Islet precursor cell (in vitro differentiated cells): Measurements from ENCODE around the gene RBKS.

Source experiments
- DNase-seq: peaks from one replicate; pipeline ENCODE4 v3.0.0-alpha.2; 2018

RBKS gene

DNA sequence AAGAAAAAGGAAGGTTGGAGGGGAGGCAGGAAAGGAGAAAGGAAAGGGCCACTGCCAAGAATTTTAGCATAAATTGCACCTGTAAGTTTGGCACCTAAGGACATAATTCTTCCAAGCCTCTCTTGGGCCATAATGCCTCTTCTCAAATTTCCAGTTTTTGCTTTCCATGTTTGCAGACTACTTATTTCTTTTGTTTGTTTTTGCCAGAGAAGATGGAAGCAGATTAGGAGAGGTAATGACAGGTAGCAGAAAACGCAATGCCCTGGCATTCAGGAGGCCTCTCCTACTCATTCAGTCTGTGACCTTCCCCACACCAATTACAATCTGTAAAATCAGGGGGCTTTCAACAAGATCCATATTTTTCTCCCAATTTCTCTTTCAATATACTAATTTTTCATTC lies 61.9 kb downstream of the RBKS start:
- no peak for DNase-seq

DNA sequence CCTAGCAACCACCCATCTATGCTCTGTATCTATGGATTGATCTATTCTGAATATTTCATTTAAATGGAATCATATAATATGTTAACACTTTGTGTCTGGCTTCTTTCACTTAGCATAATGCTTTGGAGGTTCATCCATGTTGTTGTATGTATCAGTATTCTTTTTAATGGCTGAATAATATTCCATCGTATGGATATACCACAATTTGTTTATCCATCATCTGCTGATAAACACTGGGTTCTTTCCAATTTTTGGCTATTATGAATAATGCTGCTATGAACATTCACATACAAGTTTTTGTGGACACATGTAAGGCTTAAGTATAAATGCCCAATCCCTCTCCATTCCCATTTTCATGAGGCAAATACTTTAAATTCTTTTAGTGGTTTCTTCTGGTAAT lies 65.8 kb downstream of the RBKS start:
- no peak for DNase-seq

DNA sequence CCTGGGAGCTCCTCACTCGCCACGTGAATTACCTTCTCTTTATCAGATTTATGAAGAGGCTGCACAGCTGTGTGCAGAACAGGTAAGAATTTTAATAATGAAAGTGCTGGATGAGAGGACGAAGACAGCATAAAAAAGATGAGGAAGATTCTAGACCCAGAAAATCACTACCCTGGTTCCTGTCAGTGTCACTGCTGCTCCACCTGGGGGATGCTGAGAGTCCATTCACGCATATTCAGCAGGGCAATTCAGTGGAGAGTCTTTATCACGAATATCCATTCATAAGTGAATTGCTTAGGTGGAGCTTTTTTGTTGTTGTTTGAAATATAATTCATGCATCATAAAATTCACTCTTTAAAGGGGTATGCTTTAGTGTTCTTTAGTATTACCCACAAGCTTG lies 66.6 kb downstream of the RBKS start:
- peak; percentile 33 for DNase-seq

DNA sequence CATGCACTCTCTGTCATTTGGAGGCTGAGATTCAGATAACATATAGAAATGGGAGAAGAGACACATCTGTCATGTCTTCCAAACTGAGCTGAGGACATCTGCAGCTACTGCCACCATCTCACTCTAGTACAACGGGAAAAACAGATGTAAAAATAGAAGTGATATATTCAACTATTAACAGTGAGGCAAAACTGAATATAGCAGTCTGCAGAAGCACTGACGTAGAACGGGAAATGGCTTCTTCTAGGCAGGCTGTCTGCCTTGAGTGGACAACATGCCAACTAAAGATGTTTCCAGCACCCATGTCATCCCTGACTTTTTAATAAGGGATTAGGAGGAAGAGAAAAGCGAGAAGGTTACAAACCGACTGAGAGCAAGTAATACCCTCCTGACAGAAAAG lies 67.1 kb downstream of the RBKS start:
- DNase-seq, result peak; percentile 22

DNA sequence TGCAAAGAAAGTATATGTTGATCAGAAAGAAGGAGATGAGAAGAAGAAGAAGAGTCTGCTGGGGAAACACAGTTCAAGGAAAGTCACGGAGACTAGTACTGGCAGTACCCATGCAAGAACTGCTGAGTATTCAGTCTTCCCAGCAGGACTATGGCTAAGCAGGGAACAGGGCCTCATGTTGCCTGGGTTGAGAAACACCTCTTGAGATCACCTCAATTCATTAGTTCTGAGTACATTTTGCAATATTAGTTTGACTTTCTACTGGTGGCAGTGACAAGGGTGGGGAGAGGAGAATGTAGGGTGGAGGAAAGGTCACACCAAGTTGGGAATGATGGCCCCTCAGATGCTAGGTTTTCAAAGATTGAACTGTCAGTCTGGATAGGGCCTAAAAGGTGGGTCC lies 68.1 kb downstream of the RBKS start:
- peak; percentile 37 for DNase-seq

DNA sequence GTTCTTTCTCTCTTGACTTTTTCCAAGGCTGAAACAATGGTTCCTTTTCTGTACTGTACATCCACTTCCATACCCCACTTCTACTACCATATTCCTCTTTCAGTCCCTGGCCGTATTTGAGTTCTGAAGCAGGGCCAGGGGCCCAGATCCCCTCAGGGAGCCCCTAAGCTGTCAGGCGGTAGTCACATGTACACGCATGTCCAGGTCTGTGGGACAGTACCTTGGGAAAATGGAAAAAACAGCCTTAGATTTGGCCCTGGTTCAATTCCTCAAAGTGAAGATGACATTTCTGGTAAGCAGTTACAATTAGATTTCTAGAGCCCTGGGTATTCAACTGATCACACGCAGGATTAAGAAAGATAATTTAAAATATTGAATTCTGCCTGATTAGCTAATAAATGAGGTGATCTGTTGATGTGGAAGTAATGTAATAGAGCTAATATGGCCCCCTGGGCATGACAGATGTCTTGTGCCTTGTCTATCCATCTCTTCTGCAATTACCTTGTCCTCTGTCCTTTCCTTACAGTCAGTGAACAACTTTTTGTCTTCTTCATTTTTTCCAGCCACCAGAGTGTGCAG lies 74.2 kb downstream of the RBKS start:
- no peak for DNase-seq

DNA sequence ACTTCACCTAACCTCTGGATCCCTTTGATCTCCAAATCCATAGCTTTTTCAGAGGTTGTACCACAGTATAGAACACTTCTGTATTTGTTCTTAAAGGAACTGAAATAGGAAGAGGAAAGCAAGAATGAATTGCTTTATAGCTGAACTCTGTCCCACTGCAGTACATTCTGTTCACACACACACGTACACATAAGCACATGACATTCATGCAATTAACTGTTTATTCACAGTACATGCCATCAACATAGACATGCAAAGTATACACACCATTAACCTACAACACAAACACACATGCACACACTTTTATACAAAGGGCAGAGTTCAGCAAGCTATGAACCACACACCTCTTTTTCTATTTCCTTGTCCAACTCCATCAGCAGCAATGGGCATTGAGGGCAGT lies 75.4 kb downstream of the RBKS start:
- DNase-seq, result no peak

DNA sequence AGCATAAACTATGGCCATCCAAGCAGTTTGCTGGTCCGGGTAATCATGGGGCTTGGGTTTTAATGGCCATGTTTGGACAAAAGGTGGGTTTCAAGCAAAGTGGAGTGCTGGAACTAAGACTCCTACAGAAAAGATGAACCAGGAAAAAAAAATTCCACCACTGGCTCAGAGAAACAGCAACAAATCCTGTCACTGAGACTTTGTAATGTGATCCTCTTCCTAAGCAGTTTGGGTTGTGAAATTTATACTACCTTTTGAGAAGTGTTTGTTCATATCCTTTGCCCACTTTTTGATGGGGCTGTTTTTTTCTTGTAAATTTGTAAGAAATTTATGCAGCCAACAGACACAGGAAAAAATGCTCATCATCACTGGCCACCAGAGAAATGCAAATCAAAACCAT lies 78.4 kb downstream of the RBKS start:
- DNase-seq, result no peak

DNA sequence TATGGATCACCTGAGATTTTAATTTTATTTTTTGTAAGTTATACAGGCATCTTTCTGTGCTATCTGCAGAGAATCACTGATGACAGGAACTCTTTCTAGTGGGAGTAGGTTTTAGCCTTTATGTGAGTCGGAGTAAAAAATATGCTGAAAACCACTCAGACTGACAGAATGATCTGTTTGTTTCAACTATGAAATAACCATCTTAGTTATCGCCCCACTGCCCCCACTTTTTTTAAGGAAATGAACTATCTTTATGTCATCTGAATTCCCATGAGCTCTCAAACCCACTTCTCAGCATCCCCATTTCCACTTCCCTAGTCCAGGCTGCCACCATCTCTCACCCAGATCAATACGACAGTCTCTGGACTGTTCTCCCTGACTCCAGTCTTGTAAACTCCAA lies 79.7 kb downstream of the RBKS start:
- no peak for DNase-seq

DNA sequence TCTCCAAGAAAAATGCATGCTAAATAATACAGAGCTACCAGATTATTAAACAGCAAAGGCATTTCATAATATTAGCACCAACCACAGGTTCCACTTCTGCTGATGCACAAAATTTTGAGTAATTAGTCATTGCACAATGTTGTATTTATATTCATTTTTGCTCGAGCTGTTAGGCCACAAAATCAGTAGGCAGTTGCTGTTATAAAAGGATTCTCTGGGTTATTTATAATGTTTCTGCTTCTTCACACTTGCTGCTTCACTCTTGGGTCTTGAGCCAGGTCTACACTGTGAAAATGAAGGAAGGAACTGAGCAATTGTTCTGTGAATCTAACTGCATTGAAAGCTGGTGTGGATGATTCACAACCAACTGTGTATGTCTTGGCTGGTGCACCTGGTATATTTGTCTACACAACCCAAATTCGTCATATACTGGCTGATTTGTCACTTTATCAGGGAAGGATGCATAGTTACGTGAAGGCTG lies 80.4 kb downstream of the RBKS start:
- no peak for DNase-seq

DNA sequence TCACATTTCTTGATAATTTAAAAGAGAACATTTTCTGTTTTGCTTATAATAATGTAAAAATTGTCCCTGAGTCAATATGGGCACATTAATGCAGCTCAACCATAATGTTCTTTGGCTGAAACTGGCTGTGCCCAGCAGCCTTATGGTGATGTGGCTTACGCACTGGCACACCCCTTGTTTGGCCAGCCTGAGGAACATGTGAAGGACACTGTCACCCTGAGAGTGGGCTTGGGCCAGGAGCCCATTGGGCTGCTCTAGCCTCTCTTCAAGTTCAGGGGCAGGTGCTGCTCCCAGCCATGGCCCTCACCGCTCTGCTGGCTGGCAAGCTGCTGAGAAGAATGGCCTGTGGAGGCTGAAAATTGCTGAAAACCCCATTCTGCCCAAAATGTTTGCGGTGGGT lies 81.2 kb downstream of the RBKS start:
- DNase-seq, result no peak

DNA sequence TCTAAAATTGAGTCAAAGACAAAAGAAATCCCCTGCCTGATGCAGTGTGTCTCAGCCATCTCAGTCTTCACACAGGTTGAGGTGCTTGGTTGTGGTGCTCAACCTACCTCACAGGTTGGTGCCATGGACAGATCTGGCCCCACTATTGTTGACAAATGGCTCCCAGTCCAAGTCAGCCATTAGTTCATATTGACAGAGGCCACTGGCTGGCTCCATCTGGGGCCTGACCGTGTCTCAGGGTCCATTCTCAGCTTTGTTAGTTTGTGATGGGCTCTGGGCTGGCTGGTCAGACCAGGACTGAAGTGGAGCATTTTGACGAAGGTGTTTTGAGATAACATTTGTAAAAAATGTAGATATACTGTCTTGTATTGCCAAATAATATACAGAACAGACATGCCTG lies 81.8 kb downstream of the RBKS start:
- DNase-seq, result no peak

DNA sequence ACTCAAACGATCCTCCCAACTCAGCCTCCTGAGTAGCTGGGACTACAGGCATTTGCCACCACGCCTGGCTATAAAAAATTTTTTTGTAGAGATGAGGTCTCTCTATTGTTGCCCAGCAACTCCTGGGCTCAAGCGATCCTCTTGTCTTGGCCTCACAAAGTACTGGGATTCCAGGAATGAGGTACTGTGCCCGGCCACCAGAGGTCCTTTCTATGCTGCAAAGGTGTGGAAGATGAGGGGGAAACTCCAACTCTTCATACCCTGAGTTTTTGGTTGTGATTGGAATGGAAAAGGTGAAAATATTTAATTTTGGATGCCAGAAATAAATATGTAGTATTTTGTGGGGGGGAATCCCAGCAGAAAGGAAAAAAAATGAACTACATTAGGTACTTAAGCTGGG lies 82.7 kb downstream of the RBKS start:
- DNase-seq, result peak; percentile 71

DNA sequence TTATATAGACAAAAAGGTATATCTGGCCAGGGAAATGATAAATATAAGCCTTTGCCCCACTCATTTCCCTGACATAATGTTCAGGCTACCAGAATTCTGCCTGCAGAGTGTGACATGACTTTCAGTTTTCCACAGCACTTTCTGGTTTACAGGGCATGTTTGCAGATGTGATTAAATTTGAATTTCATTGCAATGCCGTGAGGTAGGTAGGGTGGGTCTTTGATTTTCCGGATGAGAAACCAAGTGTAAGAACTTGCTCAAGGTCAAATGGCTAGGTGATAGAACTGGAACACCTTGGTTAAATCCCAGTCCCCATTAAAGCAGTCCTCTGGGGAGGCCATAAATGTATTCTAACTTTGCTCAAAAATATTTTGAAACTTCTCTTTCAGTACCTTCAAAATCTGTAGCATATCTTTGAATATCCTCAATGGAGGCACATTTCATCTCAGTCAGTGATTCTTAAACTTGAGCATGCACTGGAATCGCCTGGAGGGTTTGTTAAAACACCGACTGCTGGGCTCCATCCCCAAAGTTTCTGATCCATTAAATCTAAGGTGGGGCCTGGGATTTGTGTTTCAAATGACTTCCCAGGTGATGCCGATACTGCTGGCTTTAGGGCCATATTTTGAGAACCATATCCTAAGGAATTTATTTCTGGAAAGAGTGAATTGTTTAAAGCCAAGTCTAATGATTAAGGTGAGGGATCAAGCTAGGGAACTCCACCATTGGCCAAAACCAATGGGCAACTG lies 83.7 kb downstream of the RBKS start:
- DNase-seq, result no peak

DNA sequence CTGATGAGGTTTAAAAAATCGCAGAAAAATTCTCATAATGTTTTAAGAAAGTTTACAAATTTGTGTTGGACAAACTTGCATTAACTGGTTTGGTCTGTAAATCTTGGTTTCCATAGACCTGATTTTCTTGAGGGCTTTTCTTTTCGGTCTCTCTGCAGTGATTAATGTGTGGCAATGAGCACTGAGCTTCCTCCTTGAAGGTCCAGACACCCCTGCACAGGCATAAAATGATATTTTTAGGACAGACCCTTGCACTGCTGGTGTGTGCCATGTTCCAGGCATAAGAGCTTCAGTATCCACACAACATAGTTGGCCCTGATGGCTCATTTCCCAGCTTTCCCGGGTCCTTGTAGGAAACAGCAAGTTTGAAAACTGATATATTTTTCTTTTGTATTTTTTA lies 85.0 kb downstream of the RBKS start:
- no peak for DNase-seq

DNA sequence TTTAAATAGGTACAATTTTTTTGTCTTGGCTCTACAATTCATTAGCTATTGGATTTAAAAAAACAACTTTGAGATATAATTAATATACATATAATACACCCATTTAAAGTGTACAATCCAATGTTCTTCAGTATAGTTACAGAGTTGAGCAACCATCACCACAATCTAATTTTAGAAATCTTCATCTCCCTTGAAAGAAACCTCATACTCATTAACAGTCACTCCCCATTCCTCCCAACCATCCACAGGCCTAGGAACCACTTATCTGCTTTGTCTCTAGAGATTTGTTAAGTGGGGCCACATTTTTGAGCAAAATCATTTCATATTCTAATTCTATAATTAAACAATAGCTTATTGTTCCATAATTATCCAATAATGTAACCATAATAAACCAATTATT lies 86.0 kb downstream of the RBKS start:
- no peak for DNase-seq

DNA sequence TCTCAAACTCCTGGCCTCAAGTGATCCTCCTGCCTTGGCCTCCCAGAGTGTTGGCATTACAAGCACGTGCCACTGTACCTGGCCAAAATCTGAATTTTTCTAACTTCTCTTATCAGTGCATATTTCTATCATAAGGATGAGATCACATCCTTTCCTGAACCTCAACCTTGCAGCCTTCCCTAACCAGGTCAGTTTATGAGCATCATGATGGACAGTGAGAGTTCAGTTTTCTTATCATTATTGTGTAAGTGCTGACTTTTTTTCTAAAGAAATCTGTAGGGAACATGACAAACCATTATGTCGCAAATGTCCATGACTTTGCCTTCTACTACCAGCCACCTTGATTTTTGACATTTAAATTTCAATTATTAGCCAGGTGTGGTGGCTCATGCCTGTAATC lies 87.1 kb downstream of the RBKS start:
- DNase-seq, result no peak

DNA sequence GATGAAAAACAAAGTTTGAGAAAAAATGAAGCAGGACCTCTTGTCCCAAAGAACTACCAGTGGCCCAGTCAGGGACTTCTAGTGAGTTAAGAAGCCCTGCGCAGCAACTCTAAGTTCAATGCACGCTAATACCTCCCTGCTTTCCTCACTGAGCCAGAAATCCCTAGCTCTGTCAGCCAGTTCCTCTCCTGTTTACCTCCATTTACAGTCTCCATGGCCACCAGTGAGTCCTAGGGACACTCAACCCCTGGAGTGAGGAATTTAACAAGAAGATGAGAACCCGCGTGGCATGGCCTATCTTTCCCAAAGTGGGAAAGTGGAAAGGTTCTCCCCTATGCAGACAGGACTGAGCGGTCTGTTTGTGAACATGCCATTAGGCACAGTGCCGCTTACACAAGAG lies 87.6 kb downstream of the RBKS start:
- DNase-seq, result no peak

DNA sequence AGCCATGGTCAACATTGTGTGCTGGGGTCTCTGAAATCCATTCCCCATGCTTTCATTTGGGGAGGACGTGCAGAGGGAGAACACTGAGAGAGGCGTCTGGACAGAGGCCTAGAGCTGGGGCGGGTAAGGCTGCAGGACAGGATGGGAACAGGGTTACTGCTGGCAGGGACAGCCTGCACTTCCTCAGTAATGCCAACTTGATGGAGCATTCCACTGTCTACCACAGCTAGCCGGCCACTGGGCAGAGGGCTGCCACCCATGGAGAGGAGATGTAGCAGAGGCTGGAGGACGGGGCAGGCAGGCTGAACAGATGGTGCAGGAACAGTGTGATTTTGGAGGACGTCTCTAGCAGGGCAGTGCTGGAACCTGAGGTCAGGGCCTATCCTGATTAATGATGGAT lies 89.3 kb downstream of the RBKS start:
- DNase-seq, result no peak

DNA sequence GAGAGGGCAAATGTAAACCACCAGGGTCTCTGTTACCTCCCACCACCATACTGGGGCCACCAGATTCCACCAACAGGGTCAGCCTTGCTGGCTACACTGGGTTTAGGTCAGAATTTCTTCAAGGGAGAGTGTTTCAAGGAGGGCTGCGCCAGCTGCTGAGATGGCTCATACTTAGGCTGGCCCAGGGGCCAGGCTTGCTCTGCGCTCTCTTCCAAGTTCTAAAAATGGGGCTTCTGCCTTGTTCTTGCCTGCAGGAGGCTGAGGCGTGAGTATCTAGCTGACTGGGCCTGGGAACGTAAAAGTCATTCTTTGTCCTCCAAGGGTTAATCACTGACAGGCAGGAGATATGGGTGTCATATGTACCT lies 90.6 kb downstream of the RBKS start:
- peak; percentile 80 for DNase-seq

DNA sequence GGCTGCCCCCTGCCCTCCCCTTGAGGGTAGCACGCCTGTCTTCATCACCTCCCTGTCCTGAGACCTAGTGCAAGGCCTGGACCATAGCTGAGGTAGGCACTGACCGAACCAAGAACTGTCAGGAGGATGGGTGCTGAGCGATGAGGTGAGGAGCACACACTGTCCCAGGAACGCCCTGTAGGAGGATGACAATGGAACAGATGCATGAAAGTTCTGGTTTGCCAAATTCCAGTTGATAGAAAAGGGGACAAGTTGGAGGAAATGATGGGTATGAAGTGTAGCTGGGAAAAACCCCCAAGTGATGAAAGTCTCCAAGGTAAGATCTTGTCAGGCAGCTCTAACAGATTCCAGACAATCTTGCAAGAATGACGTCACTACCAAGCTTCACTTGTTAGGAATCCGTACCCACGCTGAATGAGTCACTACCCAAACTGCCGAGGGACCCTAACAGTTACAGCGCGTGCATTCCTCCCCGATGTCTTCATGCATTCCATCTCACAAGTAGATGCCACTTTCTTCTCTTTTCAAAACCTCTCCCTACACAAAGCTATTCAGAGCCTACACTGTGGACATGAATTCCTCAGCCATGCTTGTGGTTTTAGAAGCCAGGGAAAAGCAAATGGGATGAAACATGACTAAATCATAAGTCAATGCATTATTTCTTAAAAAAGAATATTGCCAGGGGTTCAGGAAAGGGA lies 91.1 kb downstream of the RBKS start:
- peak; percentile 99 for DNase-seq

DNA sequence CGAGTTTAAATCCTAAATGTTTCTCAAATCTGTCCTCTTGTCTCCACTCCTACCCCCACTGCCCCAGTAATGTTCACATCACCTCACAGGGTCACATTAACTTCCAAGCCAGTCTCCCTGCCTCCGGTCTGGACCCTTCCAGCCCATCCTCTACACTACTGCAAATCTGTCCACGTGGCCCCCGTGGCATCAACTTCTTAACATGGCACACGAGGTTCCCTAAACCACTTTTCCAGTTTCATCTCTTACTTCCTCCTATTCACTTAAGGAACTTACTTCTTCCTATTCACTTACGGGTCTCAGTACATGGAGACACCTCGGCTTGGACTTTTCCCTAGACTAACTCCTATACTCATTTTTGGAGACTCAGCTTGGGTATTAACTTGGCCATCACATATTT lies 91.7 kb downstream of the RBKS start:
- DNase-seq, result no peak

DNA sequence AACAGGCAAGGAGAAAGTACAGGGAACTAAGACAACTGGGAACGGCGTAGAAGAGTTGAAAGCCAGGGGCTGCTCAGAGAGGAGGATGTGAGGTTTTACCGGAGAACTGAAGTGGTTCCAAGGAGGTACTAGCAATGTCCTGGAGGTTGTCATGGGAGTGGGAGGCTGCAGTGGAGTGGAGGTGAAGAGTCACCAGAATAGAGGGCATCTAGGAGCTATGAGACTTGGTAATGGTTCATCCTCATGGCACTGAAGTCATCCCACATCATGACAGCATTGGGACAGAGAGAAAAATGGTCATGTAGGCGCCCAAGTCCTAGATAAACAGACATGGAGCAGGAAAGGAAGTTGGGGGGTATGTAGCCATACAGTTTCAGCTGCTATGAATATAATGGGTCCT lies 92.3 kb downstream of the RBKS start:
- DNase-seq, result no peak
